Inferior parietal cortex (tissue), 1 donor: Measurements from ENCODE around the gene PLCL2.

Source experiments
- DNase-seq: peaks from one replicate; pipeline ENCODE4 v3.0.0-alpha.2; 2016; ENCODE audit errors: extremely low spot score

PLCL2 gene

GRCh38 chr3:17040990-17041377 lies 156.2 kb downstream of the PLCL2 start:
- DNase-seq: no peak

GRCh38 chr3:17044855-17045254 lies 160.1 kb downstream of the PLCL2 start:
- no peak for DNase-seq

- no peak for DNase-seq
Measured at GRCh38 chr3:17045705-17046104, 160.9 kb downstream of the PLCL2 start.

- DNase-seq: no peak
Measured at GRCh38 chr3:17046623-17047022, 161.9 kb downstream of the PLCL2 start.

- no peak for DNase-seq
Measured at GRCh38 chr3:17047162-17047561, 162.4 kb downstream of the PLCL2 start.

- no peak for DNase-seq
Measured at GRCh38 chr3:17047894-17048293, 163.1 kb downstream of the PLCL2 start.

- no peak for DNase-seq
Measured at GRCh38 chr3:17050071-17050470, 165.3 kb downstream of the PLCL2 start.

GRCh38 chr3:17050506-17050905 lies 165.8 kb downstream of the PLCL2 start:
- no peak for DNase-seq

- DNase-seq: no peak
Measured at GRCh38 chr3:17052363-17052762, 167.6 kb downstream of the PLCL2 start.

- no peak for DNase-seq
Measured at GRCh38 chr3:17054301-17054981, 169.7 kb downstream of the PLCL2 start.

- no peak for DNase-seq
Measured at GRCh38 chr3:17054982-17055343, 170.2 kb downstream of the PLCL2 start.

- no peak for DNase-seq
Measured at GRCh38 chr3:17055374-17056276, 170.9 kb downstream of the PLCL2 start.

- DNase-seq: no peak
Measured at GRCh38 chr3:17057321-17057720, 172.6 kb downstream of the PLCL2 start.

GRCh38 chr3:17059989-17060550 lies 175.3 kb downstream of the PLCL2 start:
- peak; percentile 48 for DNase-seq

- no peak for DNase-seq
Measured at GRCh38 chr3:17061005-17061404, 176.2 kb downstream of the PLCL2 start.

GRCh38 chr3:17062736-17063135 lies 178.0 kb downstream of the PLCL2 start:
- DNase-seq: no peak

GRCh38 chr3:17063596-17063995 lies 178.8 kb downstream of the PLCL2 start:
- DNase-seq: no peak

GRCh38 chr3:17065315-17065714 lies 180.6 kb downstream of the PLCL2 start:
- no peak for DNase-seq

- no peak for DNase-seq
Measured at GRCh38 chr3:17065881-17066280, 181.1 kb downstream of the PLCL2 start.

- DNase-seq: no peak
Measured at GRCh38 chr3:17069754-17070153, 185.0 kb downstream of the PLCL2 start.

GRCh38 chr3:17070161-17070959 lies 185.6 kb downstream of the PLCL2 start:
- no peak for DNase-seq

- no peak for DNase-seq
Measured at GRCh38 chr3:17074559-17074958, 189.8 kb downstream of the PLCL2 start.
